DOHH2 (cell line): ENCODE measurements around the gene RBMS2.

Experiments
- EZH2phosphoT487 ChIP-seq: fragments of 200-600 bp; sonication (generic); IDR thresholded peaks from 2 replicates; pipeline ENCODE4 v1.6.1; 2017; ENCODE audit warnings: borderline replicate concordance, mild to moderate bottlenecking, antibody characterized with exemption, low read length, moderate library complexity, mixed read lengths
- TF ChIP-seq, protein P1 (sequence below): fragments of 200-600 bp; sonication (generic); IDR thresholded peaks from one replicate; pipeline ENCODE4 v1.5.1; 2014; ENCODE audit warnings: antibody characterized with exemption, mild to moderate bottlenecking, low read depth, low read length; ENCODE audit not compliant: poor library complexity, severe bottlenecking

DNA sequence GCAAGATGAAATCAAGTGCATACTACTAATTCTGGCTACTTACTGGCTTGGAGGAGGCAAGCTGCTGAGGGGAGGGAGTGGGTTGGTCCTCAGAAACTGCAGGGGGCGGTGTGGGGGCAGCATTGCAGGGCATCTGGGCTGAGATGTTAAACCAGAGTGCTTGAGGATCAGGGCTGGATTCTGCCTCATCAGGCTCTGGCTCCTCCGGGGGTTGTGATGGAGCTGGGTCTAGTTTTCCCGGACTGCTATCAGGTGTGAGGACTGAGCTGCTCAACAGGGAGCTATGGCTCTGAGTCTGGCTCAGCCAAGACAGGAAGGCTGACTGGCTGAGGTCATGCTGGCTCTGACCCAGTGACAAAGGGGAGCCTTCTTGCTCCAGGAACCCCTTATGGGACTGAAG lies 79.9 kb downstream of the RBMS2 start:
- TF ChIP-seq, protein P1, sequence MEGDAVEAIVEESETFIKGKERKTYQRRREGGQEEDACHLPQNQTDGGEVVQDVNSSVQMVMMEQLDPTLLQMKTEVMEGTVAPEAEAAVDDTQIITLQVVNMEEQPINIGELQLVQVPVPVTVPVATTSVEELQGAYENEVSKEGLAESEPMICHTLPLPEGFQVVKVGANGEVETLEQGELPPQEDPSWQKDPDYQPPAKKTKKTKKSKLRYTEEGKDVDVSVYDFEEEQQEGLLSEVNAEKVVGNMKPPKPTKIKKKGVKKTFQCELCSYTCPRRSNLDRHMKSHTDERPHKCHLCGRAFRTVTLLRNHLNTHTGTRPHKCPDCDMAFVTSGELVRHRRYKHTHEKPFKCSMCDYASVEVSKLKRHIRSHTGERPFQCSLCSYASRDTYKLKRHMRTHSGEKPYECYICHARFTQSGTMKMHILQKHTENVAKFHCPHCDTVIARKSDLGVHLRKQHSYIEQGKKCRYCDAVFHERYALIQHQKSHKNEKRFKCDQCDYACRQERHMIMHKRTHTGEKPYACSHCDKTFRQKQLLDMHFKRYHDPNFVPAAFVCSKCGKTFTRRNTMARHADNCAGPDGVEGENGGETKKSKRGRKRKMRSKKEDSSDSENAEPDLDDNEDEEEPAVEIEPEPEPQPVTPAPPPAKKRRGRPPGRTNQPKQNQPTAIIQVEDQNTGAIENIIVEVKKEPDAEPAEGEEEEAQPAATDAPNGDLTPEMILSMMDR: peak; percentile 59
- no peak for TF ChIP-seq EZH2phosphoT487
